Measurements from ENCODE around the gene PANK4.

PANK4 gene

GRCh38 chr1:2515763-2516080 lies 10.7 kb downstream of the PANK4 start:
- H3K4me3 ChIP-seq (ENCODE audit: low read depth, low read length), result no peak overlapping the region
- no peak for TF ChIP-seq CTCF (IDR thresholded peaks at IDR 0.05; ENCODE audit: low read depth, low read length)

GRCh38 chr1:2514863-2515762 lies 11.3 kb downstream of the PANK4 start:
- H3K4me3 ChIP-seq (ENCODE audit: low read depth, low read length), result no peak overlapping the region
- 0 out of 2 replicates have a peak, but pooled peaks have one; percentile 13 for TF ChIP-seq CTCF (IDR thresholded peaks at IDR 0.05; ENCODE audit: low read depth, low read length)

GRCh38 chr1:2513939-2514652 lies 12.3 kb downstream of the PANK4 start:
- H3K4me3 ChIP-seq (ENCODE audit: low read depth, low read length), result no peak overlapping the region
- no peak for TF ChIP-seq CTCF (IDR thresholded peaks at IDR 0.05; ENCODE audit: low read depth, low read length)

GRCh38 chr1:2512862-2513421 lies 13.5 kb downstream of the PANK4 start:
- TF ChIP-seq CTCF (IDR thresholded peaks at IDR 0.05; ENCODE audit: low read depth, low read length), result no peak
- H3K4me3 ChIP-seq (ENCODE audit: low read depth, low read length), result no peak overlapping the region

GRCh38 chr1:2510366-2511155 lies 15.8 kb downstream of the PANK4 start:
- no peak for TF ChIP-seq CTCF (IDR thresholded peaks at IDR 0.05; ENCODE audit: low read depth, low read length)

GRCh38 chr1:2509589-2509988 lies 16.8 kb downstream of the PANK4 start:
- no peak for TF ChIP-seq CTCF (IDR thresholded peaks at IDR 0.05; ENCODE audit: low read depth, low read length)
- no peak overlapping the region for H3K4me3 ChIP-seq (ENCODE audit: low read depth, low read length)

More at GRCh38 chr1:2510366-2511155, 15.8 kb downstream of the PANK4 start:
- H3K4me3 ChIP-seq (ENCODE audit: low read depth, low read length), result no peak overlapping the region

Measured in WI38 (cell line).